ENCODE measurements around the gene EN2. TPM values are rescaled to one million over a fixed set of nuclear protein-coding genes. Genes with fewer than 3 reads are reported as not detected.

EN2 gene
- total RNA-seq, 4 donors from 2014 or later, result 0.15 to 2.1 TPM; not detected in 2

DNA sequence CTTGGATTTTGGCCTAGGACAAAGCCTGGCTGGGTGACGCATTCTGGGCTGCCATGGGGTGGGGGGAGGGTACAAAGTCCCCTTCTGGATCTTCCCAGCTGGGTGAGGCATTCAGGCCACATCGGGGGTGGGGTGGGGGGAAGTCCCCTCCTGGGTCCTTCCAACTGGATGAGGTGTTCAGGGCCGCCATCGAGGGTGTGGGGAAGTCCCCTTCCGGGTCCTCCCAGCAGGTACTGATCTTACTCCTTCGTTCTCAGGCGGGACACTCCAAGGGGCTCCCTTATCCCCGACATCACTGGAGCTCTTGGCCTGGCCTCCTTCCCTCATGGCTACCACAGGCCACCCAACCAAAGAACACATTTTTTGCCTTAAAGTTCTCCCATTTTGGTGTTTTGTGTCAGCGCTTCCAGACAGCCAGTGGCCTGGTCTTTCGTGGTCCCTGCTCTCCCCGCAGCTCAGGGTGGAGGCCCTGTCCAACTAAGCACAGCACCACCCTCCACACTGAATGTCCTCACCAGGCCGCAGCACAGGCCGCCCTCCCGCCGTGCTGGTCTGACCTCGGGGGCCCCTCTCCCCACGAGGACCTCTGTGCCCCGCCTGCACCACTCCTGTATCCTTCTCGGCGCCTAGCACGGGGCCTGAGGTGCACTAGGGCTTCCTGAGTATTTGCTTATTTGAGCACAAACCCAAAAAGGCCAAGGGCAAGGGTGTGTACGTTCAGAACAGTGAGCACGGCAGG is 38.5 kb downstream of the EN2 start:
- H3K36me3 ChIP-seq, result no peaks in the 10 kb centered on the region
- TF ChIP-seq, protein P1, sequence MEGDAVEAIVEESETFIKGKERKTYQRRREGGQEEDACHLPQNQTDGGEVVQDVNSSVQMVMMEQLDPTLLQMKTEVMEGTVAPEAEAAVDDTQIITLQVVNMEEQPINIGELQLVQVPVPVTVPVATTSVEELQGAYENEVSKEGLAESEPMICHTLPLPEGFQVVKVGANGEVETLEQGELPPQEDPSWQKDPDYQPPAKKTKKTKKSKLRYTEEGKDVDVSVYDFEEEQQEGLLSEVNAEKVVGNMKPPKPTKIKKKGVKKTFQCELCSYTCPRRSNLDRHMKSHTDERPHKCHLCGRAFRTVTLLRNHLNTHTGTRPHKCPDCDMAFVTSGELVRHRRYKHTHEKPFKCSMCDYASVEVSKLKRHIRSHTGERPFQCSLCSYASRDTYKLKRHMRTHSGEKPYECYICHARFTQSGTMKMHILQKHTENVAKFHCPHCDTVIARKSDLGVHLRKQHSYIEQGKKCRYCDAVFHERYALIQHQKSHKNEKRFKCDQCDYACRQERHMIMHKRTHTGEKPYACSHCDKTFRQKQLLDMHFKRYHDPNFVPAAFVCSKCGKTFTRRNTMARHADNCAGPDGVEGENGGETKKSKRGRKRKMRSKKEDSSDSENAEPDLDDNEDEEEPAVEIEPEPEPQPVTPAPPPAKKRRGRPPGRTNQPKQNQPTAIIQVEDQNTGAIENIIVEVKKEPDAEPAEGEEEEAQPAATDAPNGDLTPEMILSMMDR (IDR thresholded peaks at IDR 0.05), result no peak
- no peak for TF ChIP-seq POLR2A (IDR thresholded peaks at IDR 0.05)
- no peak overlapping the region for H3K27ac ChIP-seq
- no peaks in the 10 kb centered on the region for H3K4me1 ChIP-seq
- DNase-seq, result no peak
- H3K27me3 ChIP-seq, result peaks cover 0 to 15% of the 10 kb centered on the region in 2 donors
- intact Hi-C loops (cut with DNase I; ENCODE audit: low total_unique reads), result no loop called here
- H3K9me3 ChIP-seq, result no peaks in the 10 kb centered on the region
- no peak overlapping the region for H3K4me3 ChIP-seq

DNA sequence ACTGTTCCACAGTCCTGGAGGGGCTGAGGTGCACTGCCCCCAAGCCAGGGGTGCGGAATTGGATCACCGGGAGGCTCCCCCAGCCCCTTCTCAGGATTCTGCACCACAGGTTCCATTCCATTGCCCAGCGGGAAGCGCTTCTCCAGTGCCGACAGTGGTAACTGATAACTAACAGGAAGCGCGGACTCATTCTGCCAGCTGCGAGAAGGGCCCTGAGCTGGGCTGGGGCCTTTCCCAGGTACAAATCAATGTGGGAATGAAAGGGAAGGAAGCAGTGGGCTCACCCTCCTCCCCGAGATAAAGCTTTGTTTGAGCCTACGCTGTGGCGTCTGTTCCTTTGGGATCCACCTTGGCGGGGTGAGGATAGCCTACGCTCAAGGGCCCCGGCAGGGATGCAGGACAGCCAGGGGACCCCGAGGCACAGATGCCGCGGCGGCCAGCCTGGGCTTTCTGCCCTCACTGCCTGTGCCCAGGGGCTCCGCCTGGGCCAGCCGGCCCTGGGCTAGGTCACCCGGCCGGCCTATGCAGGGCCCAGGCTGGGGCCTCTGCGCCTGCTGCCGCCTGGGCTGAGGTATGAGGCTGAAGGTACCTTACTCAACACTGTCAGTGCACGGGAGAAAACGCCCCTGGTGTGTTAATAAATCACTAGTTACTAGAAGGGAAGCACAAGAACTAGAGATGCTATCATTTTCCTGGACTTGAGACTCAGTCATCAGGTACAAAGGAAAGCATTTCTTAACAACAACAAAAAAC is 39.4 kb downstream of the EN2 start:
- intact Hi-C loops (cut with DNase I; ENCODE audit: low total_unique reads), result no loop called here
- Histone ChIP-seq H3K27me3 (peaks cover 0 to 21% of the 10 kb centered on the region in 2 donors), H3K4me3 (no peak overlapping the region)

DNA sequence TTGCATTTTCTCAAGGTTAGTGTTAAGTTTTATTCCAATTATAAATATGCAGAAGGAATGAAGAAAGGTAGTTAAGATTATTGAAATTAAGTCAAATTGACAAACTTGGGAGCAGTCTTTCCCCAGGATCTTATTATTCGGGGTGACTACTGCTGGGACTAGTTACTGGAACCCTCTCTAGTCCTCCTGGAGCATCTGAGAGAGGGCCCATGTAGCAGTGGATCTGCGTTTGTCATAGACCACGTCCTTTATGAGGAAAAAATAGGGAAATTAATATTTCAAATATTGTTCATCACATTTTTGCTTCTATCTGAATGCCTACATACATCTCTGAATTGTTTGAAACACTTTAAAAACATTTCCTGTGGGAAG is 47.5 kb downstream of the EN2 start:
- Histone ChIP-seq H3K36me3 (no peaks in the 10 kb centered on the region), H3K27ac (no peak overlapping the region), H3K4me1 (no peaks in the 10 kb centered on the region), H3K27me3 (peaks cover 11 to 89% of the 10 kb centered on the region in 2 donors), H3K4me3 (no peak overlapping the region), H3K9me3 (no peaks in the 10 kb centered on the region)
- TF ChIP-seq, protein P1 (IDR thresholded peaks at IDR 0.05), result no peak
- TF ChIP-seq POLR2A (IDR thresholded peaks at IDR 0.05), result no peak
- no peak for DNase-seq
- intact Hi-C loops (cut with DNase I; ENCODE audit: low total_unique reads), result no loop called here

More for the DNA sequence above, 39.4 kb downstream of the EN2 start:
- no peak for DNase-seq
- H3K9me3 ChIP-seq, result no peaks in the 10 kb centered on the region
- TF ChIP-seq, protein P1 (IDR thresholded peaks at IDR 0.05), result no peak
- no peak for TF ChIP-seq POLR2A (IDR thresholded peaks at IDR 0.05)
- H3K4me1 ChIP-seq, result no peaks in the 10 kb centered on the region
- H3K27ac ChIP-seq, result no peak overlapping the region
- H3K36me3 ChIP-seq, result no peaks in the 10 kb centered on the region

DNA sequence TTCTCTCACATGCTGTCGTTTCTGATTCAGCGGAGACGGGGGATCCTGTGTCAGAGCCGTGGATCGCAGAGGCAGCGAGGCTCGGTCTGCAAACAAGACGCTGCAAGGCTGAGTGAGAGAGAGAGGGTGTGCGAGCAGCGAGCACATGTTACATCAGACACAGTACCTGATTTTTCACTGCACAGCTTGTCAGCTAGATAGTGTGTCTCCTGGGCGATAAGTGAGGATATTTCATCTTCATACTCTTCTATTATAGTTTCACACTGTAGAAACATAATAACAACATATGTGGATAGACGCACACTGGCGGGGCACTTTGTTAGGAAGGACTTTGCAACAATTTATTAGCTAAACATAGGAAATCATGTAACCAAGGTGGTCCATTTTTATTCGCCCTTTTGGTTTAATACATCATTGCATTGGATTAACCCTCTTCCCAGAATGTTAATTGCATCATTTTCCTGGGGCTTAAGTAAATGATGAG is 49.0 kb downstream of the EN2 start:
- H3K9me3 ChIP-seq, result no peaks in the 10 kb centered on the region
- no peaks in the 10 kb centered on the region for H3K4me1 ChIP-seq
- TF ChIP-seq POLR2A (IDR thresholded peaks at IDR 0.05), result no peak
- TF ChIP-seq, protein P1 (IDR thresholded peaks at IDR 0.05), result no peak
- peaks cover 11 to 91% of the 10 kb centered on the region in 2 donors for H3K27me3 ChIP-seq
- DNase-seq, result no peak
- intact Hi-C loops (cut with DNase I; ENCODE audit: low total_unique reads), result no loop called here
- H3K4me3 ChIP-seq, result no peak overlapping the region
- H3K36me3 ChIP-seq, result no peaks in the 10 kb centered on the region
- H3K27ac ChIP-seq, result no peak overlapping the region

DNA sequence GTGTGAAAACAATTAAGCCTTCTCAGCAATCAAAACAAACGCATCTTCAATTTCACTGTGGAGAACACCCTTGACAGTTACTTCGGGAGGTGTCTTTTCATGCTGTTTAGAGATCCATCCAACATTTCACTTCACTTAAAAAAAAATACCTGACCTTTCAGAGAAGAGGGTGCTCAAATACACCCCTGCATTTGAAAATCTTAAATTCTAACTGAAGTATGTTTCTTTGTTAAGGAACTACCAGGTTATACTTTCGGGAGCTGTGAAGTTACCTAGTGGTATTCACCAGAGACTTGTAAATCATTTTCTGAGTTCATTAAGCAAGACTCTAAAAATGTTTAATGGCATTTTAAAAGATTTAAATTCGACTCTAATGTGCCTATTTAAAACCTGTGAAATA is 49.6 kb downstream of the EN2 start:
- TF ChIP-seq, protein P1 (IDR thresholded peaks at IDR 0.05), result no peak
- no peak for TF ChIP-seq POLR2A (IDR thresholded peaks at IDR 0.05)
- Histone ChIP-seq H3K4me1 (no peaks in the 10 kb centered on the region), H3K27me3 (peaks cover 11 to 93% of the 10 kb centered on the region in 2 donors), H3K27ac (no peak overlapping the region), H3K9me3 (no peaks in the 10 kb centered on the region), H3K36me3 (no peaks in the 10 kb centered on the region), H3K4me3 (no peak overlapping the region)
- intact Hi-C loops (cut with DNase I; ENCODE audit: low total_unique reads), result no loop called here
- DNase-seq, result no peak

Measured in uterus (tissue), 4 donors.